H1 (cell line): ENCODE data around the gene TMC6. TPM values are rescaled to one million over a fixed set of nuclear protein-coding genes. Genes with fewer than 3 reads are reported as not detected.

Source experiments
- ATF2 ChIP-seq: IDR thresholded peaks from 2 replicates; pipeline ENCODE4 v1.6.1; 2012; ENCODE audit warnings: low read length, inconsistent platforms
- CEBPB ChIP-seq: IDR thresholded peaks from 2 replicates; pipeline ENCODE4 v1.6.1; 2012; ENCODE audit warnings: low read depth, low read length
- CHD7 ChIP-seq: fragments of 300-600 bp; sonication (generic); IDR thresholded peaks from 2 replicates; pipeline ENCODE4 v1.7.1; 2012; ENCODE audit warnings: low read length, moderate library complexity, mild to moderate bottlenecking, inconsistent platforms; ENCODE audit not compliant: insufficient replicate concordance
- EP300 ChIP-seq, 2 experiments: IDR thresholded peaks; 1 replicate in 1 of 2; 2 replicates in 1 of 2; pipeline ENCODE4 v1.6.1; 2011 to 2012; ENCODE audit warnings: low read depth in 2 of 2, low read length in 2 of 2, mild to moderate bottlenecking in 2 of 2, borderline replicate concordance in 1 of 2, inconsistent platforms in 1 of 2, moderate library complexity in 1 of 2
- HDAC2 ChIP-seq, 2 experiments: fragments of 300-600 bp in 1 of 2; sonication (generic) in 1 of 2; IDR thresholded peaks; 2 replicates each; pipeline ENCODE4 v1.6.1; 2011 to 2012; ENCODE audit warnings: low read depth in 2 of 2, low read length in 2 of 2, mild to moderate bottlenecking in 2 of 2, moderate library complexity in 2 of 2, borderline replicate concordance in 1 of 2, inconsistent platforms in 1 of 2
- JUND ChIP-seq: IDR thresholded peaks from 2 replicates; pipeline ENCODE4 v1.6.1; 2011; ENCODE audit warnings: mild to moderate bottlenecking, improper control_type of control experiment, low read length
- KDM1A ChIP-seq: fragments of 200-600, 300-600 bp; sonication (generic); IDR thresholded peaks from 2 replicates; pipeline ENCODE4 v1.7.1; 2016; ENCODE audit warnings: mild to moderate bottlenecking, low read length, borderline replicate concordance
- NRF1 ChIP-seq: IDR thresholded peaks from 2 replicates; pipeline ENCODE4 v1.6.1; 2011; ENCODE audit warnings: mild to moderate bottlenecking, low read depth, low read length, improper control_type of control experiment
- polyA plus RNA-seq, 7 experiments: library from polyadenylated mRNA; depleted of rRNA in 3 of 7; stranded (reverse) in 5 of 7; unstranded in 2 of 7; fragments of >200 nt in 5 of 7; fragments of 200-250 nt in 2 of 7; gene quantifications; 1 replicate in 5 of 7; 2 replicates in 1 of 7; 4 replicates in 1 of 7; pipeline versions ENCODE4 v1.2.1 to v1.2.3, GENCODE V29; 2011 to 2013; ENCODE audit warnings: missing spikeins in 2 of 7, mixed read lengths in 2 of 7
- total RNA-seq: library from RNA; stranded (reverse); fragmentation: NEBNext Ultra II Directional; extraction: Animal tissue kit (Norgen Biotek cat#: 25700); gene quantifications from 2 replicates; pipeline ENCODE4 v1.2.1, GENCODE V29; 2021

The TMC6 gene
- total and polyA plus RNA-seq, 2 of the 8 experiments (the other 6 are each of a cell fraction or from before 2014, with no cell fraction given), result 39.4 to 77.6 TPM

GRCh38 chr17:78125138-78125913, 3.2 kb downstream of the TMC6 start (continued):
- TF ChIP-seq KDM1A, result no peak
- TF ChIP-seq CHD7, result no peak
- no peak for TF ChIP-seq CEBPB
- no peak for TF ChIP-seq HDAC2 (IDR thresholded peaks at IDR 0.05; ENCODE audit: borderline replicate concordance in 1 of 2, low read depth in 2 of 2, low read length in 2 of 2)
- TF ChIP-seq ATF2, result no peak
- no peak for TF ChIP-seq NRF1
- no peak for TF ChIP-seq JUND
- no peak for TF ChIP-seq EP300 (IDR thresholded peaks at IDR 0.05; ENCODE audit: borderline replicate concordance in 1 of 2, low read depth in 2 of 2, low read length in 2 of 2)
